Liver (tissue), 3 donors: ENCODE measurements around the gene ECSCR.

Source experiments
- CTCF ChIP-seq: fragments of 150-350 bp; IDR thresholded peaks from 2 replicates; pipeline ENCODE4 v1.5.1; 2017; ENCODE audit warnings: improper control_type of control experiment, low read depth, low read length; ENCODE audit not compliant: missing input control
- EGR1 ChIP-seq, 2 donors: IDR thresholded peaks; 2 replicates each; pipeline ENCODE4 v1.6.1; 2016 to 2018; ENCODE audit warnings: antibody characterized with exemption in 2 of 2, low read depth in 2 of 2
- FOXA2 ChIP-seq: IDR thresholded peaks from 2 replicates; pipeline ENCODE4 v1.6.1; 2016; ENCODE audit warnings: antibody characterized with exemption
- HNF4G ChIP-seq: IDR thresholded peaks from 2 replicates; pipeline ENCODE4 v1.6.1; 2016; ENCODE audit warnings: antibody characterized with exemption
- JUND ChIP-seq, 2 donors: IDR thresholded peaks; 2 replicates each; pipeline ENCODE4 v1.6.1; 2016; ENCODE audit warnings: antibody characterized with exemption in 2 of 2
- RAD21 ChIP-seq, 2 donors: IDR thresholded peaks; 2 replicates each; pipeline ENCODE4 v1.6.1; 2016; ENCODE audit warnings: antibody characterized with exemption in 2 of 2, mild to moderate bottlenecking in 2 of 2
- RXRA ChIP-seq, 2 donors: IDR thresholded peaks; 2 replicates each; pipeline ENCODE4 v1.6.1; 2017 to 2018; ENCODE audit warnings: antibody characterized with exemption in 2 of 2, mild to moderate bottlenecking in 1 of 2
- SP1 ChIP-seq: IDR thresholded peaks from 2 replicates; pipeline ENCODE4 v1.6.1; 2018; ENCODE audit warnings: antibody characterized with exemption, mild to moderate bottlenecking
- TAF1 ChIP-seq: conservative IDR thresholded peaks from 2 replicates; pipeline ENCODE4 v1.6.1; 2016; ENCODE audit warnings: antibody characterized with exemption, mild to moderate bottlenecking
- YY1 ChIP-seq: IDR thresholded peaks from 2 replicates; pipeline ENCODE4 v1.6.1; 2016; ENCODE audit warnings: antibody characterized with exemption, mild to moderate bottlenecking
- TF ChIP-seq, protein P1 (sequence below): IDR thresholded peaks from 2 replicates; pipeline ENCODE4 v1.6.1; 2016; ENCODE audit warnings: antibody characterized with exemption
- TF ChIP-seq, protein P2 (sequence below): IDR thresholded peaks from 2 replicates; pipeline ENCODE4 v1.6.1; 2016; ENCODE audit warnings: antibody characterized with exemption
- TF ChIP-seq, protein P3 (sequence below): IDR thresholded peaks from 2 replicates; pipeline ENCODE4 v1.6.1; 2016; ENCODE audit warnings: antibody characterized with exemption
- TF ChIP-seq, protein P4 (sequence below): IDR thresholded peaks from 2 replicates; pipeline ENCODE4 v1.6.1; 2016; ENCODE audit warnings: antibody characterized with exemption, mild to moderate bottlenecking
- donor health status: healthy.
- donor health status: healthy.

GRCh38 chr5:139414581-139415130 lies 47.9 kb downstream of the ECSCR start:
- no peak for TF ChIP-seq CTCF
- TF ChIP-seq RAD21 (IDR thresholded peaks at IDR 0.05): no peak
- TF ChIP-seq, protein P1, sequence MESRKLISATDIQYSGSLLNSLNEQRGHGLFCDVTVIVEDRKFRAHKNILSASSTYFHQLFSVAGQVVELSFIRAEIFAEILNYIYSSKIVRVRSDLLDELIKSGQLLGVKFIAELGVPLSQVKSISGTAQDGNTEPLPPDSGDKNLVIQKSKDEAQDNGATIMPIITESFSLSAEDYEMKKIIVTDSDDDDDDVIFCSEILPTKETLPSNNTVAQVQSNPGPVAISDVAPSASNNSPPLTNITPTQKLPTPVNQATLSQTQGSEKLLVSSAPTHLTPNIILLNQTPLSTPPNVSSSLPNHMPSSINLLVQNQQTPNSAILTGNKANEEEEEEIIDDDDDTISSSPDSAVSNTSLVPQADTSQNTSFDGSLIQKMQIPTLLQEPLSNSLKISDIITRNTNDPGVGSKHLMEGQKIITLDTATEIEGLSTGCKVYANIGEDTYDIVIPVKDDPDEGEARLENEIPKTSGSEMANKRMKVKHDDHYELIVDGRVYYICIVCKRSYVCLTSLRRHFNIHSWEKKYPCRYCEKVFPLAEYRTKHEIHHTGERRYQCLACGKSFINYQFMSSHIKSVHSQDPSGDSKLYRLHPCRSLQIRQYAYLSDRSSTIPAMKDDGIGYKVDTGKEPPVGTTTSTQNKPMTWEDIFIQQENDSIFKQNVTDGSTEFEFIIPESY: no peak
- peak in 1 of 2 donors; percentile 36 for TF ChIP-seq RXRA (IDR thresholded peaks at IDR 0.05)
- TF ChIP-seq SP1: no peak
- TF ChIP-seq, protein P2, sequence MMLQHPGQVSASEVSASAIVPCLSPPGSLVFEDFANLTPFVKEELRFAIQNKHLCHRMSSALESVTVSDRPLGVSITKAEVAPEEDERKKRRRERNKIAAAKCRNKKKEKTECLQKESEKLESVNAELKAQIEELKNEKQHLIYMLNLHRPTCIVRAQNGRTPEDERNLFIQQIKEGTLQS: no peak
- TF ChIP-seq FOXA2: no peak
- no peak for TF ChIP-seq HNF4G
- no peak for TF ChIP-seq EGR1 (IDR thresholded peaks at IDR 0.05; ENCODE audit: low read depth in 2 of 2)
- TF ChIP-seq YY1: no peak
- TF ChIP-seq, protein P3, sequence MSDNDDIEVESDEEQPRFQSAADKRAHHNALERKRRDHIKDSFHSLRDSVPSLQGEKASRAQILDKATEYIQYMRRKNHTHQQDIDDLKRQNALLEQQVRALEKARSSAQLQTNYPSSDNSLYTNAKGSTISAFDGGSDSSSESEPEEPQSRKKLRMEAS: no peak
- TF ChIP-seq, protein P4, sequence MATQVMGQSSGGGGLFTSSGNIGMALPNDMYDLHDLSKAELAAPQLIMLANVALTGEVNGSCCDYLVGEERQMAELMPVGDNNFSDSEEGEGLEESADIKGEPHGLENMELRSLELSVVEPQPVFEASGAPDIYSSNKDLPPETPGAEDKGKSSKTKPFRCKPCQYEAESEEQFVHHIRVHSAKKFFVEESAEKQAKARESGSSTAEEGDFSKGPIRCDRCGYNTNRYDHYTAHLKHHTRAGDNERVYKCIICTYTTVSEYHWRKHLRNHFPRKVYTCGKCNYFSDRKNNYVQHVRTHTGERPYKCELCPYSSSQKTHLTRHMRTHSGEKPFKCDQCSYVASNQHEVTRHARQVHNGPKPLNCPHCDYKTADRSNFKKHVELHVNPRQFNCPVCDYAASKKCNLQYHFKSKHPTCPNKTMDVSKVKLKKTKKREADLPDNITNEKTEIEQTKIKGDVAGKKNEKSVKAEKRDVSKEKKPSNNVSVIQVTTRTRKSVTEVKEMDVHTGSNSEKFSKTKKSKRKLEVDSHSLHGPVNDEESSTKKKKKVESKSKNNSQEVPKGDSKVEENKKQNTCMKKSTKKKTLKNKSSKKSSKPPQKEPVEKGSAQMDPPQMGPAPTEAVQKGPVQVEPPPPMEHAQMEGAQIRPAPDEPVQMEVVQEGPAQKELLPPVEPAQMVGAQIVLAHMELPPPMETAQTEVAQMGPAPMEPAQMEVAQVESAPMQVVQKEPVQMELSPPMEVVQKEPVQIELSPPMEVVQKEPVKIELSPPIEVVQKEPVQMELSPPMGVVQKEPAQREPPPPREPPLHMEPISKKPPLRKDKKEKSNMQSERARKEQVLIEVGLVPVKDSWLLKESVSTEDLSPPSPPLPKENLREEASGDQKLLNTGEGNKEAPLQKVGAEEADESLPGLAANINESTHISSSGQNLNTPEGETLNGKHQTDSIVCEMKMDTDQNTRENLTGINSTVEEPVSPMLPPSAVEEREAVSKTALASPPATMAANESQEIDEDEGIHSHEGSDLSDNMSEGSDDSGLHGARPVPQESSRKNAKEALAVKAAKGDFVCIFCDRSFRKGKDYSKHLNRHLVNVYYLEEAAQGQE: no peak
- no peak for TF ChIP-seq JUND (IDR thresholded peaks at IDR 0.05)
- TF ChIP-seq TAF1: no peak
